SK-N-SH (cell line): ENCODE data around the gene DCXR. TPM values are rescaled to one million over a fixed set of nuclear protein-coding genes. Genes with fewer than 3 reads are reported as not detected.

ENCODE experiments used
- CTCF ChIA-PET: fragments of 300-600, 350-600 bp; formaldehyde crosslinking; extraction: SDS; loops from one replicate; lab custom pipeline; 2021; lab: Yijun Ruan, JAX
- POLR2A ChIA-PET: fragments of 350-600 bp; sonication (Branson Sonifier 250); formaldehyde crosslinking; extraction: SDS; loops from one replicate; lab custom pipeline; 2020; ENCODE audit warnings: antibody characterized with exemption, inconsistent platforms; lab: Yijun Ruan, JAX
- DNase-seq: peaks from one replicate; pipeline ENCODE4 v3.0.0; 2012
- H2AFZ ChIP-seq: fragments of 200-600 bp; sonication (generic); 2 replicates; pipeline ENCODE4 v1.8.1; 2016; ENCODE audit warnings: antibody characterized with exemption, mild to moderate bottlenecking, low read depth
- H3F3A ChIP-seq: fragments of 200-600 bp; sonication (generic); replicated peaks from 2 replicates; pipeline ENCODE3; 2016; ENCODE audit warnings: antibody characterized with exemption, mild to moderate bottlenecking; ENCODE audit not compliant: insufficient read depth
- H3K27ac ChIP-seq, 2 experiments: fragments of 200-500 bp in 1 of 2; fragments of 200-600 bp in 1 of 2; sonication (Bioruptor generic) in 1 of 2; sonication (generic), shearing (Covaris generic) in 1 of 2; 2 replicates each; pipeline versions ENCODE4 v1.5.1 to v1.6.1; 2014 to 2016; ENCODE audit warnings: low read depth in 2 of 2, inconsistent platforms in 1 of 2, low read length in 1 of 2, mild to moderate bottlenecking in 1 of 2, mixed read lengths in 1 of 2
- H3K27me3 ChIP-seq: fragments of 200-600 bp; sonication (generic), shearing (Covaris generic); 2 replicates; pipeline ENCODE4 v1.6.1; 2016; ENCODE audit warnings: mixed run types; ENCODE audit not compliant: insufficient read depth
- H3K36me3 ChIP-seq, 2 experiments: fragments of 200-500 bp in 1 of 2; fragments of 200-600 bp in 1 of 2; sonication (Bioruptor generic) in 1 of 2; sonication (generic) in 1 of 2; replicated peaks in 1 of 2; 2 replicates each; pipeline versions ENCODE3 to v1.5.1; 2014 to 2016; ENCODE audit warnings: low read length in 1 of 2, mild to moderate bottlenecking in 1 of 2; ENCODE audit not compliant: insufficient read depth in 2 of 2, control insufficient read depth in 1 of 2
- H3K4me1 ChIP-seq, 2 experiments: fragments of 200-500 bp in 1 of 2; fragments of 200-600 bp in 1 of 2; sonication (Bioruptor generic) in 1 of 2; sonication (generic), shearing (Covaris generic) in 1 of 2; 2 replicates each; pipeline versions ENCODE4 v1.5.1 to v1.6.1; 2014 to 2016; ENCODE audit warnings: low read depth in 1 of 2, low read length in 1 of 2, mixed run types in 1 of 2; ENCODE audit not compliant: insufficient read depth in 2 of 2, control insufficient read depth in 1 of 2
- H3K4me2 ChIP-seq: fragments of 200-600 bp; sonication (generic), shearing (Covaris generic); 2 replicates; pipeline ENCODE4 v1.6.1; 2017; ENCODE audit warnings: mixed run types
- H3K4me3 ChIP-seq, 2 experiments: fragments of 200-500 bp in 1 of 2; fragments of 200-600 bp in 1 of 2; sonication (Bioruptor generic) in 1 of 2; sonication (generic), shearing (Covaris generic) in 1 of 2; 2 replicates each; pipeline versions ENCODE4 v1.5.1 to v1.8.1; 2014 to 2016; ENCODE audit warnings: low read depth in 2 of 2, inconsistent platforms in 1 of 2, low read length in 1 of 2, mild to moderate bottlenecking in 1 of 2, mixed read lengths in 1 of 2, moderate library complexity in 1 of 2
- H3K79me2 ChIP-seq: fragments of 200-600 bp; sonication (generic); 2 replicates; pipeline ENCODE4 v1.8.1; 2017; ENCODE audit warnings: mild to moderate bottlenecking; ENCODE audit not compliant: insufficient read depth
- H3K9ac ChIP-seq: fragments of 200-600 bp; sonication (generic); 2 replicates; pipeline ENCODE4 v1.6.1; 2017; ENCODE audit warnings: mixed run types
- H3K9me2 ChIP-seq: fragments of 200-600 bp; sonication (generic); 2 replicates; pipeline ENCODE4 v1.6.1; 2017; ENCODE audit warnings: mixed run types
- H3K9me3 ChIP-seq: fragments of 200-600 bp; sonication (generic); 2 replicates; pipeline ENCODE4 v1.6.1; 2017; ENCODE audit warnings: mixed run types, mild to moderate bottlenecking, moderate library complexity
- H4K20me1 ChIP-seq: fragments of 200-600 bp; sonication (generic); 2 replicates; pipeline ENCODE4 v1.6.1; 2017; ENCODE audit warnings: mild to moderate bottlenecking, mixed run types; ENCODE audit not compliant: insufficient read depth
- FOSL2 ChIP-seq: IDR thresholded peaks from 2 replicates; pipeline ENCODE4 v1.4.0; 2012; ENCODE audit warnings: low read depth, mild to moderate bottlenecking, moderate library complexity, borderline replicate concordance
- FOXM1 ChIP-seq: IDR thresholded peaks from 2 replicates; pipeline ENCODE4 v1.4.0; 2012; ENCODE audit warnings: low read depth, mild to moderate bottlenecking
- GABPA ChIP-seq: IDR thresholded peaks from 2 replicates; pipeline ENCODE4 v1.4.0; 2012; ENCODE audit warnings: low read depth, mild to moderate bottlenecking
- GATA2 ChIP-seq: sonication (generic); formaldehyde crosslinking; IDR thresholded peaks from 2 replicates; pipeline ENCODE4 v1.5.0; 2020; ENCODE audit warnings: mild to moderate bottlenecking, missing genetic modification reagents
- IRF3 ChIP-seq: fragments of 150-350 bp; IDR thresholded peaks from 2 replicates; pipeline ENCODE4 v1.6.1; 2016; ENCODE audit warnings: mild to moderate bottlenecking, low read depth, low read length
- MAX ChIP-seq: IDR thresholded peaks from 2 replicates; pipeline ENCODE4 v1.4.0; 2012; ENCODE audit warnings: low read depth
- MXI1 ChIP-seq: IDR thresholded peaks from 2 replicates; pipeline ENCODE4 v1.6.1; 2012; ENCODE audit warnings: mild to moderate bottlenecking, low read depth, low read length, improper control_type of control experiment
- NRF1 ChIP-seq: IDR thresholded peaks from 2 replicates; pipeline ENCODE4 v1.6.1; 2012; ENCODE audit warnings: low read depth, mild to moderate bottlenecking, low read length
- PBX3 ChIP-seq: IDR thresholded peaks from 2 replicates; pipeline ENCODE4; 2012
- RCOR1 ChIP-seq: fragments of 150-350 bp; IDR thresholded peaks from 2 replicates; pipeline ENCODE4 v1.6.1; 2017; ENCODE audit warnings: antibody characterized with exemption, low read length
- SIN3A ChIP-seq: IDR thresholded peaks from 2 replicates; pipeline ENCODE4 v1.6.1; 2012; ENCODE audit warnings: low read depth, mild to moderate bottlenecking, low read length, moderate library complexity, borderline replicate concordance
- SMC3 ChIP-seq: IDR thresholded peaks from 2 replicates; pipeline ENCODE4 v1.6.1; 2012; ENCODE audit warnings: low read depth, low read length, improper control_type of control experiment
- TAF1 ChIP-seq: IDR thresholded peaks from 2 replicates; pipeline ENCODE4 v1.6.1; 2012; ENCODE audit warnings: low read depth, mild to moderate bottlenecking, low read length, moderate library complexity, borderline replicate concordance
- TCF12 ChIP-seq: IDR thresholded peaks from 2 replicates; pipeline ENCODE4 v1.4.0; 2012
- ZBTB33 ChIP-seq: IDR thresholded peaks from 2 replicates; pipeline ENCODE4 v1.4.0; 2012; ENCODE audit warnings: low read depth, borderline replicate concordance
- WGBS: methylation state at CpG from one replicate; pipeline ENCODE4 v1.1.6; 2017; ENCODE audit warnings: low lambda C conversion rate; 5-methylcytosine and 5-hydroxymethylcytosine counted together
- polyA plus RNA-seq, 3 experiments: library from polyadenylated mRNA; depleted of rRNA; stranded (reverse); fragments of >200 nt; gene quantifications; 2 replicates each; pipeline ENCODE4 v1.2.3, GENCODE V29; 2012

DCXR gene
- polyA plus RNA-seq, 1 of the 3 experiments (the other 2 are of a cell fraction), result 190 TPM

- H3K79me2 ChIP-seq, result no peaks in the 10 kb centered on the region
- no peak for DNase-seq
- no peak overlapping the region for H3K9ac ChIP-seq
- no peaks in the 10 kb centered on the region for H4K20me1 ChIP-seq
- H3K4me1 ChIP-seq, result no peaks in the 10 kb centered on the region
- H3K27ac ChIP-seq, result no peak overlapping the region
- H3K4me2 ChIP-seq, result no peak overlapping the region
- no peaks in the 10 kb centered on the region for H3K27me3 ChIP-seq
- H3K9me2 ChIP-seq, result no peaks in the 10 kb centered on the region
- H3F3A ChIP-seq, result peaks cover 17% of the 10 kb centered on the region
- H3K36me3 ChIP-seq, result peaks cover 16 to 42% of the 10 kb centered on the region in 2 experiments
- H3K9me3 ChIP-seq, result no peaks in the 10 kb centered on the region
- no peak overlapping the region for H3K4me3 ChIP-seq
- no peak overlapping the region for H2AFZ ChIP-seq
- CTCF ChIA-PET, result interaction anchor here (0.7 to 2.2 kb wide), 4 partner anchors 27 to 118 kb away, joined by 4 to 14 read pairs (median 4); partner anchors contain the start of gene DCXR
- WGBS, result 88% methylated on average over 25 of the region's 28 CpGs
- TF ChIP-seq SMC3 (no peak), SIN3A (no peak), RCOR1 (no peak), TCF12 (no peak), GATA2 (CRISPR knock-in tag) (no peak), NRF1 (no peak), ZBTB33 (no peak), GABPA (no peak), PBX3 (no peak), FOSL2 (no peak), MXI1 (no peak), TAF1 (no peak), FOXM1 (no peak), MAX (no peak), IRF3 (no peak)
- POLR2A ChIA-PET, result no interaction called here
Measured at GRCh38 chr17:82077617-82078358, 40.3 kb upstream of the DCXR start.
